ENCODE measurements around the gene ANKRD10.

The ANKRD10 gene

DNA sequence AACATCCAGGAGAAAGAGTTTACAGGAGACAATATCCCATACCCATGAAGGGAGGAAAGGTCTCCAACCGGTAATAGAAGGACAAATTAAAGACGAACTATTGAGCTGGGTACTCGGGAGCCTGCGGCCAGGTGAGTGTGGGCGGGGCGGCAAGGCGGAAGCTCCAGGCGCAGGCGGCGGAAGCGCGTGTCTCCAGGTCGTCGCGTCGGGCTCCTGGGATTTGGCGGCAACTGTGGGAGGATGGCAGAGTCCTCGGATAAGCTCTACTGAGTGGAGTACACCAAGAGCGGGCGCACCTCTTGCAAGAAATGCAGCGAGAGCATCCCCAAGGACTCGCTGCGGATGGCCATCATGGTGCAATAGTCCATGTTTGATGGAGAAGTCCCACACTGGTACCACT lies 21.6 kb upstream of the ANKRD10 start:
- Histone ChIP-seq H3K36me3 (no peaks in the 10 kb centered on the region), H3K4me3 (ENCODE audit: low read depth, low read length) (no peak overlapping the region), H3K9me3 (no peaks in the 10 kb centered on the region; the same call in 1 of the 2 replicates), H3K27me3 (peaks cover 7% of the 10 kb centered on the region), H3K4me1 (no peaks in the 10 kb centered on the region)
- TF ChIP-seq, protein P1, sequence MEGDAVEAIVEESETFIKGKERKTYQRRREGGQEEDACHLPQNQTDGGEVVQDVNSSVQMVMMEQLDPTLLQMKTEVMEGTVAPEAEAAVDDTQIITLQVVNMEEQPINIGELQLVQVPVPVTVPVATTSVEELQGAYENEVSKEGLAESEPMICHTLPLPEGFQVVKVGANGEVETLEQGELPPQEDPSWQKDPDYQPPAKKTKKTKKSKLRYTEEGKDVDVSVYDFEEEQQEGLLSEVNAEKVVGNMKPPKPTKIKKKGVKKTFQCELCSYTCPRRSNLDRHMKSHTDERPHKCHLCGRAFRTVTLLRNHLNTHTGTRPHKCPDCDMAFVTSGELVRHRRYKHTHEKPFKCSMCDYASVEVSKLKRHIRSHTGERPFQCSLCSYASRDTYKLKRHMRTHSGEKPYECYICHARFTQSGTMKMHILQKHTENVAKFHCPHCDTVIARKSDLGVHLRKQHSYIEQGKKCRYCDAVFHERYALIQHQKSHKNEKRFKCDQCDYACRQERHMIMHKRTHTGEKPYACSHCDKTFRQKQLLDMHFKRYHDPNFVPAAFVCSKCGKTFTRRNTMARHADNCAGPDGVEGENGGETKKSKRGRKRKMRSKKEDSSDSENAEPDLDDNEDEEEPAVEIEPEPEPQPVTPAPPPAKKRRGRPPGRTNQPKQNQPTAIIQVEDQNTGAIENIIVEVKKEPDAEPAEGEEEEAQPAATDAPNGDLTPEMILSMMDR (IDR thresholded peaks at IDR 0.05; ENCODE audit: low read depth, low read length) = no peak
- no peak for DNase-seq

DNA sequence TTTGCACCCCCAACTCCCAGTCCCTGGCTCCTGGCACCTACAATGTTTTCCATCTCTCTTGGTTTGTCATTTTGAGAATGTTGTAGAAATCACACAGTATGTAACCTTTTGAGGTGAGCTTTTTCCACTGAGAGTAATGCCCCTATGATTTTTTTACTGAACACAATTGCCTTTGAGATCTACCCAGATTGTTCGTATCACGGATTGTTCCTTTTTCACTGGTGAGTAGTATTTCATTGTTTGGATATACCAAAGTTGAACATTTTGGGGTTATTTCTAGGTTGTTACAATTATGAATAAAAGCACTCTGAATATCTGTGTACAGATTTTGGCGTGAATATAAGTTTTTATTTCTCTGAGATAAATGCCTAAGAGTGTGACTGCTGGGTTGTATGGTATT lies 17.7 kb upstream of the ANKRD10 start:
- Histone ChIP-seq H3K27me3 (peaks cover 26% of the 10 kb centered on the region; the same call in 1 of the 2 replicates), H3K36me3 (no peaks in the 10 kb centered on the region), H3K4me3 (ENCODE audit: low read depth, low read length) (no peak overlapping the region), H3K4me1 (no peaks in the 10 kb centered on the region), H3K9me3 (no peaks in the 10 kb centered on the region; the same call in 1 of the 2 replicates)
- TF ChIP-seq, protein P1 (IDR thresholded peaks at IDR 0.05; ENCODE audit: low read depth, low read length) = no peak
- no peak for DNase-seq

DNA sequence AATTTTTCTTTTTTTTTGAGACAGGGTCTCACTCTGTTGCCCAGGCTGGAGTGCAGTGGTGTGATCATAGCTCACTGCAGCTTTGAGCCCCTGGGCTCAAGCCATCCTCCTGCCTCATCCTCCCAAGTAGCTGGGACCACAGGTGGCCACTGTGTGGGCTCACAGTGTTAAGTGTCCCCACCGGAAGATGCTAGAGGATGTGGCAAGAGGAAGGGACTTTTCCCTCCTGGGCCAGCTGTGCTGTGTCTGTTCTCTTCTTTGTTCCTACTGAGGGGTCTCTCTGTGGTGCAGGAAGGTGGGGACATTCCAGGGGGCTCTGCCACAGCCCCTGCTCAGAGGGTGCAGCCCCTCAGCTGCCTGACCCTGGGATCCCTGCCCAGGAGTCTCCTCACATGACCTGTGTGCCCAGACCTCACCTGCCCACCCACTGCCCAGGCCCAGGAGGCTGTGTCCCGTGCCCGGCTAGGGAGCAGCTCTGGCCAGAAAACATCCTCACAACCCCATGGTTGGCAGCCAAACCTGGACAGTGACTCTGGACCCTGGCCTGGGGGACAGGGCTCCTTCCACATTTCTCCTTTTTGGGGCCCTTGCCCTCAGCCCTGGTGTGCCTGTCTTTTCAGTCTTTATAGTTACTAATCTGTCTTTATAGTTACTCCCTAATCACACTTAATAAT lies 14.4 kb upstream of the ANKRD10 start:
- no peaks in the 10 kb centered on the region for H3K4me1 ChIP-seq
- TF ChIP-seq, protein P1 (IDR thresholded peaks at IDR 0.05; ENCODE audit: low read depth, low read length) = no peak
- no peaks in the 10 kb centered on the region; the same call in 1 of the 2 replicates for H3K9me3 ChIP-seq
- peaks cover 20% of the 10 kb centered on the region for H3K27me3 ChIP-seq
- H3K36me3 ChIP-seq = no peaks in the 10 kb centered on the region
- no peak overlapping the region for H3K4me3 ChIP-seq (ENCODE audit: low read depth, low read length)
- no peak for DNase-seq

DNA sequence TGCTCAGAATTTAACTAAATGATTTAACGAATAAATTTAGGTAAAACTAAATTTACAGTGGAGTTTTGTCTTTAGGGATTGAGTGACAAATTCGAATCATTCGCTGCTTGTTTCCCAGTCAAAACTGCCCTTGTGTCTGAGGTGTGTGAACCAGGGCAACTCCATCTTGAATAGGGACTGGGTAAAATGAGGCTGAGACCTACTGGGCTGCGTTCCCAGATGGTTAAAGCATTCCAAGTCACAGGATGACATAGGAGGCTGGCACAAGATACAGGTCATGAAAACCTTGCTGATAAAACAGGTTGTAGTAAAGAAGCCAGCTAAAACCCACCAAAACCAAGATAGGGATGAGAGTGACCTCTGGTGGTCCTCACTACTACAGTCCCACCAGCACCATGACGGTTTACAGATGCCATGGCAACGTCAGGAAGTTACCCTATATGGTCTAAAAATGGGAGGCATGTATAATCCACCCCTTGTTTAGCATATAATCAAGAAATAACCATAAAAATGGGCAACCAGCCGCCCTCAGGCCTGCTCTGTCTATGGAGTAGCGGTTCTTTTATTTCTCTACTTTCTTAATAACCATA lies 10.2 kb upstream of the ANKRD10 start:
- Histone ChIP-seq H3K4me1 (no peaks in the 10 kb centered on the region), H3K36me3 (no peaks in the 10 kb centered on the region), H3K4me3 (ENCODE audit: low read depth, low read length) (no peak overlapping the region), H3K27me3 (peaks cover 29% of the 10 kb centered on the region), H3K9me3 (no peaks in the 10 kb centered on the region)
- TF ChIP-seq, protein P1 (IDR thresholded peaks at IDR 0.05; ENCODE audit: low read depth, low read length) = peak; percentile 56
- no peak for DNase-seq

DNA sequence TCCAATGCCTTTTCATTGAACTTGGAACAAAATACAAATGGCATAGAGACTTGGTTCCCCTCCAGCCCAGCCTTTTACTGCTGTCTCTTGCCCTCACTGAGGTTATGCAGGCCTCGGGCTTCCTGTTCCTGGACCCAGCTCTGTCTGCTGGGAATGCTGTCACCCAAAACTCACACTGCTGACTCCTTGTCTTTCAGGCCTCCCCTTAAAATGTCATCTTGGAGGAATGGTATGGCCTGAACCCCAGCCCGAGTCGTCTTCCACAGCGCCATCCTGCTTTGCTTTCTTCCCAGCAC lies 9.7 kb upstream of the ANKRD10 start:
- Histone ChIP-seq H3K9me3 (no peaks in the 10 kb centered on the region), H3K27me3 (peaks cover 29% of the 10 kb centered on the region), H3K4me3 (ENCODE audit: low read depth, low read length) (no peak overlapping the region), H3K4me1 (no peaks in the 10 kb centered on the region), H3K36me3 (no peaks in the 10 kb centered on the region)
- TF ChIP-seq, protein P1 (IDR thresholded peaks at IDR 0.05; ENCODE audit: low read depth, low read length) = no peak
- DNase-seq = no peak
